Measurements from ENCODE around the gene GAL3ST1.

DNA sequence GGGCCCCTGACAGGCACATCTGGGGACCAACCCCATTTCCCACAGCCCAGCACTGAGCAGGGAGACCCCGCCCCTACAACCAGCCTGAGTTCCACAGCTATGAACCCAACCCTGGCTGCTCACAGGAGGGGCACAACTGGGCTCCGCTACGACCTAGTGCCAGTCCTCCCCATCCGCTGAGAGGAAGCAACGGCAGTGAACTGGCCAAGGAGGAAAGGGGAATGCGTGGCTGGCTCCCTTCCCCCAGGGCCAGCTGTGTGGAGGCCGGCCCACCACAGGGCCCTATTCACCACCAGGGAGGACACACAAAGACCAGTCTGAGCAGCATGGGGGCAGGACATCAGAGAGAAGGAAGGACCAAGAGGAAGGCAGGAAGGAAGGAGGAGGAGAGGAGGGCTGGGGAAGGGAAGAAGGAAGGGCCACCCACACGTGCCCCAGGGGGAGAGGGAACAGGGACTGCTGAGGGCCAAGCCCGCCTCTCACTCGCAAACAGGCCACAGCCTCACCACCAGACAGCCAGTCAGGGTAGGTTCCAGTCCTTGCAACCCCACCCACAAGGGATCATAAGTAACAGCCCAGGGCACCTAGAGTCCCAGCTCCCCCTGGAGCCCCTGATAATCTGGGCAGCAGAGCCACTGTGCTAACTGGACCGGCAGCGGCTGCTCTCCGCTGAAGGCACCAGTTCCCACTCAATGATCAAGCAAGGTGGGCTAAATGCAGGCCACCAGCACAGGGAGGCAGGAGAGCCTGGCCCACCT, 8.5 kb upstream of the GAL3ST1 start:
- TF ChIP-seq, protein P1, sequence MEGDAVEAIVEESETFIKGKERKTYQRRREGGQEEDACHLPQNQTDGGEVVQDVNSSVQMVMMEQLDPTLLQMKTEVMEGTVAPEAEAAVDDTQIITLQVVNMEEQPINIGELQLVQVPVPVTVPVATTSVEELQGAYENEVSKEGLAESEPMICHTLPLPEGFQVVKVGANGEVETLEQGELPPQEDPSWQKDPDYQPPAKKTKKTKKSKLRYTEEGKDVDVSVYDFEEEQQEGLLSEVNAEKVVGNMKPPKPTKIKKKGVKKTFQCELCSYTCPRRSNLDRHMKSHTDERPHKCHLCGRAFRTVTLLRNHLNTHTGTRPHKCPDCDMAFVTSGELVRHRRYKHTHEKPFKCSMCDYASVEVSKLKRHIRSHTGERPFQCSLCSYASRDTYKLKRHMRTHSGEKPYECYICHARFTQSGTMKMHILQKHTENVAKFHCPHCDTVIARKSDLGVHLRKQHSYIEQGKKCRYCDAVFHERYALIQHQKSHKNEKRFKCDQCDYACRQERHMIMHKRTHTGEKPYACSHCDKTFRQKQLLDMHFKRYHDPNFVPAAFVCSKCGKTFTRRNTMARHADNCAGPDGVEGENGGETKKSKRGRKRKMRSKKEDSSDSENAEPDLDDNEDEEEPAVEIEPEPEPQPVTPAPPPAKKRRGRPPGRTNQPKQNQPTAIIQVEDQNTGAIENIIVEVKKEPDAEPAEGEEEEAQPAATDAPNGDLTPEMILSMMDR (IDR thresholded peaks at IDR 0.05) = no peak
- TF ChIP-seq POLR2A (IDR thresholded peaks at IDR 0.05; ENCODE audit: low read depth) = no peak
- TF ChIP-seq POLR2AphosphoS5 (IDR thresholded peaks at IDR 0.05) = no peak

Data from esophagus muscularis mucosa (tissue), 3 donors.